ACC112 (cell line): ENCODE data around the gene LDHAL6B.
A peak's percentile ranks its signal among the peaks of the same experiment; 100 is the strongest.

Source experiments
- H2AFZ ChIP-seq: fragments of 200-600 bp; sonication (generic); one replicate; pipeline ENCODE4 v1.6.0; 2017; ENCODE audit warnings: antibody characterized with exemption, low read length; ENCODE audit not compliant: unreplicated experiment
- H3K27ac ChIP-seq: fragments of 200-600 bp; sonication (generic); 2 replicates; pipeline ENCODE4 v1.5.1; 2014; ENCODE audit warnings: low read depth, mild to moderate bottlenecking, antibody characterized with exemption, low read length, moderate library complexity
- H3K27me3 ChIP-seq: fragments of 200-600 bp; sonication (generic); 2 replicates; pipeline ENCODE4 v1.6.1; 2014; ENCODE audit warnings: mild to moderate bottlenecking, antibody characterized with exemption, low read length, moderate library complexity, mixed read lengths; ENCODE audit not compliant: insufficient read depth
- H3K36me3 ChIP-seq: fragments of 200-600 bp; sonication (generic); 2 replicates; pipeline ENCODE4 v1.6.1; 2016; ENCODE audit warnings: mild to moderate bottlenecking, antibody characterized with exemption, low read length, moderate library complexity, mixed read lengths; ENCODE audit not compliant: insufficient read depth
- H3K4me1 ChIP-seq: fragments of 200-600 bp; sonication (generic); one replicate; pipeline ENCODE4 v1.6.1; 2016; ENCODE audit warnings: low read length, mixed read lengths; ENCODE audit not compliant: insufficient read depth, unreplicated experiment, control insufficient read depth
- H3K4me3 ChIP-seq: fragments of 200-600 bp; sonication (generic); 2 replicates; pipeline ENCODE4 v1.5.1; 2014; ENCODE audit warnings: mild to moderate bottlenecking, low read depth, low read length
- H3K79me2 ChIP-seq: fragments of 200-600 bp; sonication (generic); one replicate; pipeline ENCODE4 v1.6.0; 2016; ENCODE audit warnings: low read length; ENCODE audit not compliant: control insufficient read depth, unreplicated experiment, insufficient read depth

Gene LDHAL6B

DNA sequence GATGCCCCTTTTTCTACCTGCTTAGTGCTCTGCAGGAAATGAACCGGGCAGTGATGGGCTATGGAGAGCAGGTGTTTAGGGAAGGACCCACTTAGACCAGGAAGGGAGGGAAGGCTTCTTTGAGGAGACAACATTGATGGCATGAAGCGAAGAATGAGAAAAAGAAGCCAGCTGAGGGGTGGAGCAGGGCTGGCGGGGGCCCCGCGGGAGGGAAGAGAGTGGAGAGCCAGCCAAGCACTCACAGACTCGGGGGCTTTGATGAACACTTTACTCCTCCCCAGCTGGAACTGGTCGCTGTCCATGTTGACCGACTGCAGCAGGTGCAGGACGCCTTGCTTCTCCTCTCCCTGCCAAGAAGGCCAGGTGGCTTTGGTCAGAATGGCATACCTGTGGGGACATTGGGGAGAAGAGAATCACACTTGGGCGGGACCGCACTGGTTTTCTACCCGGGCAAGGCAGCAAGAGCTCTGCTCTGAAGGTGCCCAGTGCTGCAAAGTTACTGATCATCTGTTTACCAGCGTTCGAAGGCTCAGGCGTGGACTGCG lies 28.4 kb upstream of the LDHAL6B start:
- Histone ChIP-seq H3K36me3 (peaks cover 41% of the 10 kb centered on the region), H3K27me3 (no peaks in the 10 kb centered on the region)

GRCh38 chr15:59179717-59180116 lies 26.9 kb upstream of the LDHAL6B start:
- Histone ChIP-seq H3K27ac (no peak overlapping the region), H3K36me3 (peaks cover 47% of the 10 kb centered on the region), H3K79me2 (no peaks in the 10 kb centered on the region), H3K4me1 (peaks cover 8% of the 10 kb centered on the region), H2AFZ (no peak overlapping the region), H3K4me3 (no peak overlapping the region), H3K27me3 (no peaks in the 10 kb centered on the region)

More for the DNA sequence above, 28.4 kb upstream of the LDHAL6B start:
- Histone ChIP-seq H3K4me1 (peaks cover 18% of the 10 kb centered on the region), H3K79me2 (no peaks in the 10 kb centered on the region), H3K27ac (no peak overlapping the region), H2AFZ (no peak overlapping the region), H3K4me3 (no peak overlapping the region)

DNA sequence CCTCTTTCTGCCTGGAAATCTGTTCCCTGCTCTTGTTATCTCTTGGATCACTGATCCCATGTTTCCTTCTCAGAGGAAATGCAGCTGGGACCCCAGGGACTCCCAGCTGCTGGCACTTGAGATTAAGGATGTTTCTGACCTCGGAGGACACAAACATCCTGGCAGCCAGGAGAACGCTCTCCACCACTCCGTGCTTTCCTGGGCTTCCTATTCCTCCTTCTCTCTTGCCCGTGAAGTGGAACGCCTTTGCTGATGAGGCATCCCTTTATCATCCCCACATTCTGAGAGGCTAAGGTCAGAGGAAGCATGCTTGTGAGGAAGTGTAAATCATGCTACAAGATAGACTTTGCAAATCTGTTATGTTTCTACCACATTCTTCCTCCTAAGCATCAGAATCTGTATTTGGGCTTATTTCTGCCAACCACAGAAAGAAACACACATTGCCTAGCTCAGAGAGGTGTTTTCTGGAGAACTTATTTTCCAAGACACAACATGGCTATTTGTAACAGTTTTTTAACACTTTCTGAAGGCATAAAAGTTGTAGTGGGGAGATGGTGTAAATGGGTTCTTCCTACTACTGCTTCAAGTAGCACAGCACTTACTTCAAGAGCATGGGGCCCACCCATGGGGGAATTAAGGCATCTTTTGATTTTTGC lies 25.6 kb upstream of the LDHAL6B start:
- Histone ChIP-seq H3K27ac (peak overlapping the region; percentile 10; the same call in 1 of the 2 replicates), H3K36me3 (peaks cover 55% of the 10 kb centered on the region), H3K79me2 (no peaks in the 10 kb centered on the region), H3K4me3 (no peak overlapping the region), H2AFZ (no peak overlapping the region), H3K27me3 (no peaks in the 10 kb centered on the region), H3K4me1 (no peaks in the 10 kb centered on the region)

GRCh38 chr15:59185725-59186124 lies 20.9 kb upstream of the LDHAL6B start:
- peaks cover 82% of the 10 kb centered on the region for H3K36me3 ChIP-seq
- no peak overlapping the region for H3K4me3 ChIP-seq
- H2AFZ ChIP-seq, result no peak overlapping the region
- no peak overlapping the region for H3K27ac ChIP-seq
- no peaks in the 10 kb centered on the region for H3K79me2 ChIP-seq
- peaks cover 3% of the 10 kb centered on the region for H3K4me1 ChIP-seq
- H3K27me3 ChIP-seq, result no peaks in the 10 kb centered on the region

GRCh38 chr15:59186501-59186900 lies 20.1 kb upstream of the LDHAL6B start:
- Histone ChIP-seq H3K4me3 (no peak overlapping the region), H3K79me2 (no peaks in the 10 kb centered on the region), H3K36me3 (peaks cover 77% of the 10 kb centered on the region), H3K27ac (no peak overlapping the region), H3K4me1 (peaks cover 11% of the 10 kb centered on the region), H2AFZ (no peak overlapping the region), H3K27me3 (no peaks in the 10 kb centered on the region)

- no peak overlapping the region for H3K27ac ChIP-seq
- H3K4me3 ChIP-seq, result no peak overlapping the region
- H2AFZ ChIP-seq, result no peak overlapping the region
- no peaks in the 10 kb centered on the region for H3K27me3 ChIP-seq
- peaks cover 28% of the 10 kb centered on the region for H3K4me1 ChIP-seq
- H3K79me2 ChIP-seq, result no peaks in the 10 kb centered on the region
- H3K36me3 ChIP-seq, result peaks cover 55% of the 10 kb centered on the region
Observed at GRCh38 chr15:59189241-59189640, 17.4 kb upstream of the LDHAL6B start.

DNA sequence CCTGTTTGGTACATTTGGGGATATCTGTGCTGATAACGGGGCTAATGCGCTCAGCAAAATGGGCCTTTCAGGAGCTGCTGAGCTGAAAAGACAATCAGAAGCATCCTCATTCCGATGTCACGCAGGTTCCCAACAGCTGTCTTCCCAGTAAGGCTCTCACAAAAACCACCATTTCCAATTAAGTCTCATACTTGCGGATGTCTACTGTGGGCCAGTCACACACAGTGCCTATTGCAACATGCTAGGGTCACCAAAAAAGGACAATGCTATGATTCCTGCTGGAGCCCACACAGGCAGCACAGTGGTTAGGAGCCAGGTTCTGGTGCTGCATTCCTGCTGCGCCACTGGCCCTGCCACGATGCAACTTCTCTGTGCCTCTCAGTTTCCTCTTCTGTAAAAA lies 16.4 kb upstream of the LDHAL6B start:
- Histone ChIP-seq H2AFZ (no peak overlapping the region), H3K27me3 (no peaks in the 10 kb centered on the region), H3K4me1 (peaks cover 28% of the 10 kb centered on the region), H3K27ac (no peak overlapping the region), H3K4me3 (no peak overlapping the region), H3K36me3 (peaks cover 55% of the 10 kb centered on the region), H3K79me2 (no peaks in the 10 kb centered on the region)

DNA sequence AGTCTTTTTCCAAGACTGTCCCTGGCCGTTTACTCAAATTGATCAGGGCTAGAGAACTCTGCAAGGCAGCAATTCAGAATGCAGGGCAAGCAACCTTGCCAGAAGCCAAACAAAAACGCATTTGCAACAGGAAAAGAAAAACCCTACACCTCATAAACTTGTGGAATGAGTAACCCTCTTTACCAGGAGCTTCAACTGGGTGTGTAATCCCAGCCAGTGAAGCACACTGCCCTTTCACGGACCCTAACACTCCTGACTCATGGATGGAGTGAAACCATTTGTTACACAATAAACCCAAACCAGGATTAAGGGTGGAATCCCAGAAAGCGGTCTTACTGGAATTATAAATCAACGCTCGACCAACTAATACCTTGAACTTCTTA lies 14.8 kb upstream of the LDHAL6B start:
- peak overlapping the region; percentile 61 for H3K4me3 ChIP-seq
- no peaks in the 10 kb centered on the region for H3K27me3 ChIP-seq
- H2AFZ ChIP-seq, result no peak overlapping the region
- peaks cover 51% of the 10 kb centered on the region for H3K36me3 ChIP-seq
- peaks cover 28% of the 10 kb centered on the region for H3K4me1 ChIP-seq
- H3K79me2 ChIP-seq, result no peaks in the 10 kb centered on the region
- peak overlapping the region; percentile 83 for H3K27ac ChIP-seq

GRCh38 chr15:59194639-59195325 lies 11.9 kb upstream of the LDHAL6B start:
- Histone ChIP-seq H3K4me3 (no peak overlapping the region), H3K4me1 (peaks cover 30% of the 10 kb centered on the region), H3K79me2 (no peaks in the 10 kb centered on the region), H3K36me3 (peaks cover 28% of the 10 kb centered on the region), H2AFZ (no peak overlapping the region), H3K27me3 (no peaks in the 10 kb centered on the region), H3K27ac (no peak overlapping the region)

DNA sequence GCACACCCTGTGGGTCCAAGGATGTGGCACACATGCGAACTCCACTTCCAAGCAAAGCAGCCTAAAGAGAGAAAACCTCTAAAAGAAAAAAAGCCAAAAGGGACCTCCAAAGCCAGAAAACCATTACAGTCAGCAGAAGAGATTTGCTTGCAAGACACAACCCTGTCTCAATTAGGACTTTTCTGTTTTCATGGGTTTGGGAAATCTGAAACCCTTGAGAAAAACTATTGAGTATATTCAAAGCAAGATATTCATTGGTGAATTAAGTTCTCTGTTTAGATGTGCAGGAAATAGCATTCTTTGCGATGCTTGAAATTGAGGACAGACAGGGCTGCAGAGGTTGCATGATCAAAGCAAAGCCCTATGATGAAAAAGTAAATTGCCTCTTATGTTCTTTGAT lies 10.2 kb upstream of the LDHAL6B start:
- Histone ChIP-seq H3K4me3 (no peak overlapping the region), H3K27ac (no peak overlapping the region), H3K4me1 (peaks cover 29% of the 10 kb centered on the region), H3K36me3 (peaks cover 16% of the 10 kb centered on the region), H2AFZ (no peak overlapping the region), H3K79me2 (no peaks in the 10 kb centered on the region), H3K27me3 (no peaks in the 10 kb centered on the region)

- Histone ChIP-seq H3K36me3 (peaks cover 22% of the 10 kb centered on the region), H3K4me1 (peaks cover 18% of the 10 kb centered on the region), H3K27me3 (no peaks in the 10 kb centered on the region), H2AFZ (no peak overlapping the region), H3K27ac (no peak overlapping the region), H3K4me3 (no peak overlapping the region), H3K79me2 (no peaks in the 10 kb centered on the region)
Observed at GRCh38 chr15:59197454-59197853, 9.2 kb upstream of the LDHAL6B start.
